Lung (tissue), 12 donors: Measurements from ENCODE around the gene FZD10. TPM values are rescaled to one million over a fixed set of nuclear protein-coding genes. Genes with fewer than 3 reads are reported as not detected.

Experiments
- ATAC-seq: fragments of 200-7000 bp; cut with Tn5 transposase; one replicate; pipeline ENCODE4 v1.9.1; 2020; ENCODE audit warnings: moderate number of reproducible peaks; ENCODE audit not compliant: insufficient read depth, low FRiP score
- DNase-seq, 3 donors: peaks; one replicate each; pipeline ENCODE4 v3.0.0-alpha.2; 2013 to 2017
- H3K27ac ChIP-seq, 2 donors: one replicate each; pipeline ENCODE4 v1.5.1; 2013; ENCODE audit warnings: mild to moderate bottlenecking in 2 of 2, moderate library complexity in 2 of 2, control low read depth in 1 of 2, inconsistent platforms in 1 of 2, low read depth in 1 of 2, low read length in 1 of 2
- H3K27me3 ChIP-seq, 3 donors: one replicate each; pipeline ENCODE4 v1.5.1; 2013; ENCODE audit warnings: low read length in 2 of 3; ENCODE audit not compliant: control insufficient read depth in 3 of 3, insufficient read depth in 3 of 3
- H3K36me3 ChIP-seq, 4 donors: one replicate each; pipeline ENCODE4 v1.5.1; 2013; ENCODE audit warnings: low read length in 4 of 4, mild to moderate bottlenecking in 1 of 4, moderate library complexity in 1 of 4; ENCODE audit not compliant: control insufficient read depth in 4 of 4, insufficient read depth in 4 of 4
- H3K4me1 ChIP-seq, 5 donors: one replicate each; pipeline ENCODE4 v1.5.1; 2013; ENCODE audit warnings: low read length in 5 of 5, mild to moderate bottlenecking in 2 of 5, moderate library complexity in 1 of 5; ENCODE audit not compliant: control insufficient read depth in 5 of 5, insufficient read depth in 5 of 5
- H3K4me3 ChIP-seq: one replicate; pipeline ENCODE4 v1.5.1; 2013; ENCODE audit warnings: mild to moderate bottlenecking, control low read depth, moderate library complexity
- H3K9ac ChIP-seq, 2 donors: one replicate each; pipeline ENCODE4 v1.5.1; 2013; ENCODE audit warnings: low read length in 2 of 2, control low read depth in 1 of 2; ENCODE audit not compliant: insufficient read depth in 1 of 2
- H3K9me3 ChIP-seq, 4 donors: one replicate each; pipeline ENCODE4 v1.5.1; 2013; ENCODE audit warnings: low read length in 3 of 4, mild to moderate bottlenecking in 1 of 4, moderate library complexity in 1 of 4; ENCODE audit not compliant: control insufficient read depth in 4 of 4, insufficient read depth in 3 of 4
- CTCF ChIP-seq: IDR thresholded peaks from 2 replicates; pipeline ENCODE4 v1.5.1; 2012; ENCODE audit warnings: mild to moderate bottlenecking; ENCODE audit errors: control extremely low read depth, extremely low read depth
- WGBS, 2 donors: extraction: QIAGEN DNeasy Blood & Tissue Kit; methylation state at CpG; one replicate each; pipeline ENCODE4 v1.1.7; 2013; 5-methylcytosine and 5-hydroxymethylcytosine counted together
- polyA plus RNA-seq, 2 donors: library from polyadenylated mRNA; stranded (reverse); fragments of 200-250 nt; gene quantifications; one replicate each; pipeline ENCODE4 v1.2.1, GENCODE V29; 2013
- total RNA-seq, 2 donors: library from RNA; depleted of rRNA in 1 of 2; stranded (reverse); fragments of >200 nt in 1 of 2; gene quantifications; one replicate each; pipeline ENCODE4 v1.2.1, GENCODE V29; 2014 to 2021
- donor health status: control.
- donor health status: control.
- donor health status: Bipolar disorder and iron deficiency.
- donor health status: healthy.
- donor health status: DM: yes; HTN: yes; CAD: no.

The FZD10 gene
- total and polyA plus RNA-seq, 4 donors = 0.49 to 1.8 (median 1.1) TPM

- Histone ChIP-seq H3K36me3 (no peaks in the 10 kb centered on the region), H3K9me3 (peaks cover 0 to 8% (median 0%) of the 10 kb centered on the region in 4 donors), H3K4me3 (no peak overlapping the region), H3K27ac (no peak overlapping the region), H3K27me3 (peaks cover 3 to 39% (median 9%) of the 10 kb centered on the region in 3 donors), H3K4me1 (no peaks in the 10 kb centered on the region), H3K9ac (no peak overlapping the region)
- no peak for TF ChIP-seq CTCF
- WGBS, 2 donors = 75 to 83% methylated on average over 12 of the region's 12 CpGs
- no peak for DNase-seq
- no peak for ATAC-seq
Observed at GRCh38 chr12:130195776-130196175, 33.5 kb downstream of the FZD10 start.

- DNase-seq = no peak
- Histone ChIP-seq H3K9me3 (peaks cover 0 to 13% (median 0%) of the 10 kb centered on the region in 4 donors), H3K36me3 (no peaks in the 10 kb centered on the region), H3K27ac (no peak overlapping the region), H3K27me3 (peaks cover 3 to 33% (median 9%) of the 10 kb centered on the region in 3 donors), H3K9ac (no peak overlapping the region), H3K4me1 (no peaks in the 10 kb centered on the region), H3K4me3 (no peak overlapping the region)
- no peak for ATAC-seq
- no peak for TF ChIP-seq CTCF
- 75% methylated on average over 13 of the region's 13 CpGs for WGBS, 2 donors
Observed at GRCh38 chr12:130196827-130197226, 34.6 kb downstream of the FZD10 start.

GRCh38 chr12:130198026-130198662 lies 35.9 kb downstream of the FZD10 start:
- Histone ChIP-seq H3K9ac (no peak overlapping the region), H3K9me3 (peaks cover 0 to 11% (median 0%) of the 10 kb centered on the region in 4 donors), H3K4me1 (no peaks in the 10 kb centered on the region), H3K27ac (no peak overlapping the region), H3K27me3 (peaks cover 3 to 26% (median 9%) of the 10 kb centered on the region in 3 donors), H3K4me3 (no peak overlapping the region), H3K36me3 (no peaks in the 10 kb centered on the region)
- 84 to 92% methylated on average over 18 of the region's 18 CpGs for WGBS, 2 donors
- TF ChIP-seq CTCF = no peak
- no peak for ATAC-seq
- DNase-seq = no peak

GRCh38 chr12:130198663-130199060 lies 36.4 kb downstream of the FZD10 start:
- H3K9me3 ChIP-seq = peaks cover 0 to 11% (median 0%) of the 10 kb centered on the region in 4 donors
- no peak overlapping the region for H3K27ac ChIP-seq
- no peak for DNase-seq
- WGBS, 2 donors = 81 to 82% methylated on average over 16 of the region's 16 CpGs
- no peaks in the 10 kb centered on the region for H3K36me3 ChIP-seq
- H3K4me1 ChIP-seq = no peaks in the 10 kb centered on the region
- no peak for TF ChIP-seq CTCF
- no peak overlapping the region for H3K4me3 ChIP-seq
- peaks cover 3 to 26% (median 9%) of the 10 kb centered on the region in 3 donors for H3K27me3 ChIP-seq
- no peak overlapping the region for H3K9ac ChIP-seq
- no peak for ATAC-seq
